ENCODE data around the gene VOPP1. TPM values are rescaled to one million over a fixed set of nuclear protein-coding genes. Genes with fewer than 3 reads are reported as not detected.
"Not testable (repeated sequence)": the region's sequence is repeated elsewhere in the genome, so short reads cannot be mapped to it uniquely, and the experiment has no call there.

Gene VOPP1
- 10 to 100 TPM; 10.2 to 60.7 (median 38.1) TPM for total RNA-seq
- polyA plus RNA-seq, result 10 to 100 TPM; 13.6 to 16.7 (median 14.2) TPM
- long read RNA-seq, donor 1, partial matches to known transcripts, result 0 of 1 reads
- long read RNA-seq, donor 1, other reads (novel, unspliced or antisense), result 0 of 1 reads
- long read RNA-seq, donor 2, partial matches to known transcripts, result 0 of 2 reads
- long read RNA-seq, donor 2, other reads (novel, unspliced or antisense), result 0 of 2 reads
- long read RNA-seq, donor 3, partial matches to known transcripts, result 0 of 2 reads
- long read RNA-seq, donor 3, other reads (novel, unspliced or antisense), result 0 of 2 reads
- long read RNA-seq, donor 4, transcript VOPP1-201 (5 exons, 2,962 nt), result major isoform, 13 of 18 reads
- long read RNA-seq, donor 4, partial matches to known transcripts, result 0 of 18 reads
- long read RNA-seq, donor 4, other reads (novel, unspliced or antisense), result 4 of 18 reads
- long read RNA-seq, donor 5, transcript VOPP1-201 (5 exons, 2,962 nt), result major isoform, 127 of 136 reads
- long read RNA-seq, donor 5, partial matches to known transcripts, result 0 of 136 reads
- long read RNA-seq, donor 5, other reads (novel, unspliced or antisense), result 9 of 136 reads
- long read RNA-seq, donor 6, partial matches to known transcripts, result 0 of 7 reads
- long read RNA-seq, donor 6, other reads (novel, unspliced or antisense), result 4 of 7 reads
- long read RNA-seq, donor 7, partial matches to known transcripts, result 0 of 2 reads
- long read RNA-seq, donor 7, other reads (novel, unspliced or antisense), result 0 of 2 reads
- long read RNA-seq, donor 8, transcript VOPP1-201 (5 exons, 2,962 nt), result major isoform, 9 of 9 reads
- long read RNA-seq, donor 8, partial matches to known transcripts, result 0 of 9 reads
- long read RNA-seq, donor 8, other reads (novel, unspliced or antisense), result 0 of 9 reads
- long read RNA-seq, donor 9, transcript VOPP1-201 (5 exons, 2,962 nt), result major isoform, 6 of 6 reads
- long read RNA-seq, donor 9, partial matches to known transcripts, result 0 of 6 reads
- long read RNA-seq, donor 9, other reads (novel, unspliced or antisense), result 0 of 6 reads
- long read RNA-seq, donor 10, partial matches to known transcripts, result 0 of 2 reads
- long read RNA-seq, donor 10, other reads (novel, unspliced or antisense), result 0 of 2 reads

DNA sequence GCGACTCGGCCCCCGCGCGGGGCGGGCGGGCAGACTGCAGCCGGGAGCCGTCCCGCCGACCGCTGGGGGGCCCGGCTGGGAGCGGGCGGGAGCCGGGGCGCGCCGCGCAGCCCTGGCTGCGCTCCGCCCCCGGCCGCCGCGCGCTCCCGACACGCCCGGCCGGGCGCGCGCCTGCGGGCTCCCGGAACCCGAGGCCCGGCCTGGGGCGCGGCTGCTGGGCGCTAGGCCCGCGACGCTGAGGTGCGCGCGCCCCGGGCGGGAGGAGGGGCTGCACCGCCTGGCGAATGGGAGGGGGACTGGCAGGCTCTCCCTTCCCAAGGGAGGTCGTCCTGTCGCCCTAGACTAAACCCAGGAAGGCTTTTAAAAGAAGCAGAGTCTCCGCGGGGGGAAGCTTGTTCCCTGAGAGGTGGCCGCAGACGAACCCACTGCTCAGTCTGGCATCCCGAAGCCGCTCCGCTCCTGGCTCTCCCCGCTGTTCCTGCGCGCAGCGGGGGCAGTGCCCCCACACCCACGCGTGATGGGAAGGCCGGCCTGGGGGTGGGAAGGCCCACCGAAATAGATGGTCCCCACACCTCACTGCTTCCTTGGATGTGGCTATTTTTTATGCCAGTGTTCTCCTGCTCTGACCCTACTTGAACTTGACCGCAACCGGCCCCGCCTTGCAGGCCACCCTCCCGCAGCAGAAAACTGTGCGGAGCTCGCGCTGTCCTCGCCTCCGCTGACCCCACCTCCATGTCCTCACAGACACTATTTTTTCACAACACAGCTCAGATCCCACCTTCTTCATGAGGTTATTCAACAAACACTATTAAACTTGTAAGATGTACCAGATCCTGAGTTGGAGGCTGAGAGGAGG is at the start of gene VOPP1:
TSS of gene VOPP1 (minus strand) at position 125 of the 856 bp plus-strand sequence. CDS start 178 bp downstream, outside the sequence.
- WGBS, 4 donors, result 1 to 2% (median 1%) methylated on average over 35 to 66 of the region's 77 CpGs
- TF ChIP-seq, protein P1, sequence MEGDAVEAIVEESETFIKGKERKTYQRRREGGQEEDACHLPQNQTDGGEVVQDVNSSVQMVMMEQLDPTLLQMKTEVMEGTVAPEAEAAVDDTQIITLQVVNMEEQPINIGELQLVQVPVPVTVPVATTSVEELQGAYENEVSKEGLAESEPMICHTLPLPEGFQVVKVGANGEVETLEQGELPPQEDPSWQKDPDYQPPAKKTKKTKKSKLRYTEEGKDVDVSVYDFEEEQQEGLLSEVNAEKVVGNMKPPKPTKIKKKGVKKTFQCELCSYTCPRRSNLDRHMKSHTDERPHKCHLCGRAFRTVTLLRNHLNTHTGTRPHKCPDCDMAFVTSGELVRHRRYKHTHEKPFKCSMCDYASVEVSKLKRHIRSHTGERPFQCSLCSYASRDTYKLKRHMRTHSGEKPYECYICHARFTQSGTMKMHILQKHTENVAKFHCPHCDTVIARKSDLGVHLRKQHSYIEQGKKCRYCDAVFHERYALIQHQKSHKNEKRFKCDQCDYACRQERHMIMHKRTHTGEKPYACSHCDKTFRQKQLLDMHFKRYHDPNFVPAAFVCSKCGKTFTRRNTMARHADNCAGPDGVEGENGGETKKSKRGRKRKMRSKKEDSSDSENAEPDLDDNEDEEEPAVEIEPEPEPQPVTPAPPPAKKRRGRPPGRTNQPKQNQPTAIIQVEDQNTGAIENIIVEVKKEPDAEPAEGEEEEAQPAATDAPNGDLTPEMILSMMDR (IDR thresholded peaks at IDR 0.05), result peak in 1 of 6 experiments; percentile 8
- peak; percentile 31 to 46 for TF ChIP-seq POLR2A (IDR thresholded peaks at IDR 0.05)
- peak; percentile 37 to 68 (median 49) for DNase-seq
- Histone ChIP-seq H3K4me3 (peak within 1 kb of the TSS; percentile 64 to 97 (median 74)), H3K9me3 (replicated peaks in 1 of 3) (no peaks in the 10 kb centered on the region), H3K27ac (peak within 1 kb of the TSS; percentile 30 to 95 (median 83)), H3K4me1 (replicated peaks in 1 of 2) (peaks cover 6 to 47% of the 10 kb centered on the region in 2 donors), H3K27me3 (no peaks in the 10 kb centered on the region), H3K36me3 (replicated peaks in 1 of 2) (no peaks in the 10 kb centered on the region)
- intact Hi-C loops (cut with DNase I), result no loop called here

- DNase-seq, result no peak
- intact Hi-C loops (cut with DNase I), result no loop called here
- H3K9me3 ChIP-seq (replicated peaks in 1 of 3), result no peaks in the 10 kb centered on the region
- TF ChIP-seq, protein P1 (IDR thresholded peaks at IDR 0.05), result no peak
- no peak for TF ChIP-seq POLR2A (IDR thresholded peaks at IDR 0.05)
- H3K27ac ChIP-seq, result no peak overlapping the region
- no peaks in the 10 kb centered on the region for H3K4me1 ChIP-seq (replicated peaks in 1 of 2)
- H3K4me3 ChIP-seq, result no peak overlapping the region
- H3K27me3 ChIP-seq, result peaks cover 3% of the 10 kb centered on the region
- no peaks in the 10 kb centered on the region for H3K36me3 ChIP-seq (replicated peaks in 1 of 2)
- 85 to 89% (median 88%) methylated on average over 3 of the region's 3 CpGs for WGBS, 4 donors
These were observed 46.6 kb upstream of the VOPP1 start for GRCh38 chr7:55618913-55619312.

- H3K27me3 ChIP-seq; H3K4me1 ChIP-seq (replicated peaks in 1 of 2); H3K36me3 ChIP-seq (replicated peaks in 1 of 2); DNase-seq; H3K27ac ChIP-seq; H3K9me3 ChIP-seq (replicated peaks in 1 of 3); H3K4me3 ChIP-seq; intact Hi-C loops (cut with DNase I): not testable (repeated sequence)
- WGBS, 4 donors, result 76 to 81% (median 77%) methylated on average over 2 of the region's 2 CpGs
These were observed 42.2 kb upstream of the VOPP1 start for GRCh38 chr7:55614365-55615064.

GRCh38 chr7:55609726-55610125 is 37.4 kb upstream of the VOPP1 start:
- H3K27me3 ChIP-seq; H3K36me3 ChIP-seq (replicated peaks in 1 of 2); intact Hi-C loops (cut with DNase I); DNase-seq; H3K9me3 ChIP-seq (replicated peaks in 1 of 3); H3K4me3 ChIP-seq; H3K27ac ChIP-seq; H3K4me1 ChIP-seq (replicated peaks in 1 of 2): not testable (repeated sequence)
- WGBS, 4 donors, result 56 to 95% (median 71%) methylated on average over 1 of the region's 1 CpG

- H3K27me3 ChIP-seq; intact Hi-C loops (cut with DNase I); H3K4me1 ChIP-seq (replicated peaks in 1 of 2); H3K9me3 ChIP-seq (replicated peaks in 1 of 3); H3K27ac ChIP-seq; H3K36me3 ChIP-seq (replicated peaks in 1 of 2); H3K4me3 ChIP-seq; DNase-seq: not testable (repeated sequence)
These were observed 33.4 kb upstream of the VOPP1 start for GRCh38 chr7:55605661-55606060.
